ENCODE measurements around the gene TAS2R43.
"Not testable (repeated sequence)": the region's sequence is repeated elsewhere in the genome, so short reads cannot be mapped to it uniquely, and the experiment has no call there.

Gene TAS2R43, protein sequence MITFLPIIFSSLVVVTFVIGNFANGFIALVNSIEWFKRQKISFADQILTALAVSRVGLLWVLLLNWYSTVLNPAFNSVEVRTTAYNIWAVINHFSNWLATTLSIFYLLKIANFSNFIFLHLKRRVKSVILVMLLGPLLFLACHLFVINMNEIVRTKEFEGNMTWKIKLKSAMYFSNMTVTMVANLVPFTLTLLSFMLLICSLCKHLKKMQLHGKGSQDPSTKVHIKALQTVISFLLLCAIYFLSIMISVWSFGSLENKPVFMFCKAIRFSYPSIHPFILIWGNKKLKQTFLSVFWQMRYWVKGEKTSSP
- long read RNA-seq, donor 1: 0 reads
- long read RNA-seq, donor 2: 0 reads
- long read RNA-seq, donor 3: 0 reads
- long read RNA-seq, donor 4: 0 reads
- long read RNA-seq, donor 5, partial matches to known transcripts: 0 of 1 reads
- long read RNA-seq, donor 5, other reads (novel, unspliced or antisense): 0 of 1 reads
- long read RNA-seq, donor 6: 0 reads
- long read RNA-seq, donor 7: 0 reads
- long read RNA-seq, donor 8: 0 reads

DNA sequence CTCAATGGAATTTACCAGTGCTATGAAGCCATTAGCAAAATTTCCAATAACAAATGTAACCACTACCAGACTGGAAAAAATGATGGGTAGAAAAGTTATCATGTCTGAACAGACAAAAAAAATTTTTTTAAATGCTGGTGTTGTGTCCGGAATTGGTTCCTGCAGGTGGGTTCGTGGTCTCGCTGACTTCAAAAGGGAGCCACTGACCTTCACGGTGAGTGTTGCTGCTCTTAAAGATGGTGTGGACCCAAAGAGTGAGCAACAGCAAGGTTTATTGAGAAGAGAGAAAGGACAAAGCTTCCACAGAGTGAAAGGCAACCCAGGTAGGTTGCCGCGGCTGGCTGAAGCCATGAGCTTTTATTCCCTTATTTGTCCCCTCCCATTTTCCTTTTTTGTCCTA, at the start of gene TAS2R43:
Gene TAS2R43, minus strand, starts transcription at position 186 of the 400 bp plus-strand sequence. Its CDS starts 84 bp downstream, at position 102.
- DNase-seq: no peak

DNA sequence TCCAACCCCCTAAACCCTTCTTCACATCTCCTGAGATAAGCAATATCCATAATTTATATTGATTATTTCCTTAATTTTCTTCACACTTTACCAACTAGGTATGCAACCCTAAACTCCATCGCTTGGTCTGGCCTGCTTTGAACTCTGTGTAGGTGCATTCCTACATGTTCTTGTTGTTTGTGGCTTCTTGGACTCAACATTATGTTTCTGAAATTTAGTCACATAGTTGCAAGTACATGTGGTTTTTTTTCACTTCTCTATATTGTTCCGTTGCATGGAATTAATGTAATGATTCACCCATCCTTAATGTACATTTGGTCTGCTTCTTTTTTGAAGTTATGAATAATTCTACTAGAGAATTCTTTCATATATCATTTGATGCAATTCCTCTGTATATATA, 44.0 kb upstream of the TAS2R43 start:
- DNase-seq: no peak

DNA sequence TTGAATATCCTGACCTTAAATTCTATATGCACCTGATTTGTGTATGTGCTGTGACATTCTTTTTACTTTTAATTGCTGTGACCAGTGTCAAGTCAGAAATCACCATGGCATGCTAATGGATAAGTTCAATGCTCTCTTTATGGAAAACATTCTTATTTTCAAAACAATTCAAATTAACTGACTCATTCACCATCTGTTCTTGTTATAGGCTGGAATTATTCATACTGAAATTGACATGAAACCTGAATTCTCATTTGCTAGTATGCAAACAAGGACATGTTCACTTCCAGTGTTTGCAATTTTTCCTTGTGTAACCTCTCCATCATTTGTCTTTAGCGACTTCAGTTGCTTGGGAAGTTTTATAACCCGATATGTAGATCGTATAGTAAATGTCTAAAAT, 42.2 kb upstream of the TAS2R43 start, which contains the start of gene TAS2R30:
Gene TAS2R30, minus strand, starts transcription at position 340 of the 400 bp plus-strand sequence. CDS start 400 bp downstream, outside the sequence.
- DNase-seq: no peak

DNA sequence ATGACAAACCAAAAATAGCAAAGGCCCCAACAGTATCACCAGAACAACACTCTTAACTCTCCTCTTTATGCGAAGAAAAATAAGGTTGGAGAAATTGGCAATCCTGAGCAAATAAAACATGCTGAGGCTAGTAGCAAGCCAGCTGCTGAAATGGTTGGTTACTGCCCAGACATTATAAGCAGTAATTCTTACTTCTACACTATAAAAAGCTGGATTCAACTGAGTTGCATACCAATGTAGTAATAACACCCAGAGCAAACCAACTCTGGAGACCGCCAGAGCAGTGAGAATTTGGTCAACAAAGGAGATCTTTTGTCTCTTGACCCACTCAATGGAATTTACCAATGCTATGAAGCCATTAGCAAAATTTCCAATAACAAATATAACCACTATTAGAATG, 41.7 kb upstream of the TAS2R43 start:
- DNase-seq: no peak

DNA sequence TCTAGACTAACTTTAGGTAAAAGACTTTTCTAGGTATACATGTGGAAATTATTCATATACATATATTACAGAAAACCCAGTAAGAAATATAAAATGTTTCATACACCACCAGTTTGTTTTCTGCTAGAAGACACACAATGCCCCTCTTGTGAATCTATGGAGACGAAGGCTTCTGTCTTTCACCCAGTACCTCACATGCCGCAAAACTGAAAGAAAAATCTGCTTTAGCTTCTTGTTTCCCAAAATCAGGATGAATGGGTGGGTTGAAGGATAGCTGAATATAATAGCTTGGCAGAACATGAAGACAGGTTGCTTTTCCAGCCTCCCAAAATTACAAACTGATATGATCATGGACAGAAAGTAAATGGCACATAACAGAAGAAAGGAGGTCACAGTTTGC, 41.0 kb upstream of the TAS2R43 start:
- no peak for DNase-seq

DNA sequence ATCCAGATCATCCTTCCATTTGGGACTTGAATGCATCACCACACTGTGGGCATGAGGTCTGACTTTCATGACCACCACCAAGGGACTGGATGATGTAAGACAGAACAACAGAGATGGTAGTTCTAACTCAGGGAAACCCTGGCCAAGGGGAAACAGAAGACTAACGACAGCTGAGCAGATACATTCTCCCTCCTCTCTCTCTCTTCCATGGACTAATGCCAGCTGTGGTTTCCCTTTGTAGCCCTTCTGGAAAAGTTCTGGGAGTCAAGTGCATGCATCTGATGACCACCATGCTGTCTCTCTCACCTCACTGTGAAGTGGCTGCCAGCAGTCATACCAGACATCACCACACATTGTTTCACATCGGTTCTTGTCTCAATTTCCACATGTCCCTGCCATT, 38.9 kb upstream of the TAS2R43 start:
- no peak for DNase-seq

DNA sequence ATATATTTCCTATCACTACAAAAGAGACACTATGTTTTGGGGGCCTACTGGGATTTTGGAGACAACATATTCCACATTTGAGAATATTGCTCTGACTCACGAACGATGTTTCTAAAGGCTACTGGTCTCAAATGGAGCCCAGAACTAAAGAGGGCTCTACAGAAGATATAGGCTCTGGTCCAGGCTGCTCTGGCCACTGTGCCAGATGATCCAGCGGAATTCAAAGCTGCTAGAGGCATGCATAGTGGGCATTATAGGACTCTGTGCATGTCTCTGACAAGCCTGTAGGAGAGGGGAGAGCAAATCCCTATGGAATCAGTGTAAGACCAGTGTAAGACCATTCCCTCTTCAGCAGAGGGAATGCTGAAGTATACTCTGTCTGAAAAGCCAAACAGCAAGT, 38.3 kb upstream of the TAS2R43 start:
- DNase-seq: no peak

DNA sequence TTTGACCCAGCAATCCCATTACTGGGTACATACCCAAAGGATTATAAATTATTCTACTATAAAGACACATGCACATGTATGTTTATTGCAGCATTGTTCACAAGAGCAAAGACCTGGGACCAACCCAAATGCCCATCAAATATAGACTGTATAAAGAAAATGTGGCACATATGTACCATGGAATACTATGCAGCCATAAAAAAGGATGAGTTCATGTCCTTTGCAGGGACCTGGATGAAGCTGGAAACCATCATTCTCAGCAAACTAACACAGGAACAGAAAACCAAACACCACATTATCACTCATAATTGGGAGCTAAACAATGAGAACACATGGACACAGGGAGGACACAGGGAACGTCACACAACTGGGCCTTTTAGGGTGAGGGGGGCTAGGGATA, 22.0 kb upstream of the TAS2R43 start:
- DNase-seq: not testable (repeated sequence)

DNA sequence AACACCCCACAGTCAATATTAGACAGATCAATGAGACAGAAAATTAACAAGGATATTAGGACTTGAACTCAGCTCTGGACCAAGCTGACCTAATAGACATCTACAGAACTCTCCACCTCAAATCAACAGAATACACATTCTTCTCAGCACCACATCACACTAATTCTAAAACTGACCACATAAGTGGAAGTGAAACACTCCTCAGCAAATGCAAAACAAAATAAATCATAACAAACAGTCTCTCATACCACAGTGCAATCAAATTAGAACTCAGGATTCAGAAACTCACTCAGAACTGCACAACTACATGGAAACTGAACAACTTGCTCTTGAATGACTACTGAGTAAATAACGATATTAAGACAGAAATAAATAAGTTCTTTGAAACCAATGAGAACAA, 19.1 kb upstream of the TAS2R43 start:
- DNase-seq: not testable (repeated sequence)

DNA sequence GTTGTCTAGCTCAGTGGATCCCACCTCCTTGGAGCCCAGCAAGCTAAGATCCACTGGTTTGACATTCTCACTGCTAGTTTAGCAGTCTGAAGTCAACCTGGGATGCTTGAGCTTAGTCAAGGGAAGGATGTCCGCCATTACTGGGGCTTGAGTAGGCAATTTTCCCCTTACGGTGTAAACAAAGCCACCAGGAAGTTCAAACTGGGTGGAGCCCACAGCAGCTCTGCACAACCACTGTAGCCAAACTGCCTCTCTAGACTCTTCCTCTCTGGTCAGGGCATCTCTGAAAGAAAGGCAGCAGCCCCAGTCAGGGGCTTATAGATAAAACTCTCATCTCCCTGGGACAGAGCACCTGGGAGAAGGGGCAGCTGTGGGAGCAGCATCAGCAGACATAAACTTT, 16.7 kb upstream of the TAS2R43 start:
- DNase-seq: no peak

DNA sequence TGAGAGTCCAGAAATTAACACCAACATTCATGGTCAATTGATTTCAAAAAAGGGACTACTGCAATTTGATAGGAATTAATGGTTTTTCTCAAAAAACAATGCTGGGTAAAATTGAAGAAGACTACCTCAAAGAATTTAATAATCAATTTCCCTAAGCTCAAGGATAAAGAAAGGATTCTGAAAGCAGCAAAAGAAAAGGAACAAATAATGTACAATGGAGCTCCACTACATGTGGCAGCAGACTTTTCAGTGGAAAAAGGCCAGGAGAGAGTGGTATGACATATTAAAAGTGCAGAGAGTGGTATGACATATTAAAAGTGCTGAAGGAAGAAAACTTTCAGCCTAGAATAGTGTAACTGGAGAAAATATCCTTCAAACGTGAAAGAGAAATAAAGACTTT, 15.6 kb upstream of the TAS2R43 start:
- no peak for DNase-seq

DNA sequence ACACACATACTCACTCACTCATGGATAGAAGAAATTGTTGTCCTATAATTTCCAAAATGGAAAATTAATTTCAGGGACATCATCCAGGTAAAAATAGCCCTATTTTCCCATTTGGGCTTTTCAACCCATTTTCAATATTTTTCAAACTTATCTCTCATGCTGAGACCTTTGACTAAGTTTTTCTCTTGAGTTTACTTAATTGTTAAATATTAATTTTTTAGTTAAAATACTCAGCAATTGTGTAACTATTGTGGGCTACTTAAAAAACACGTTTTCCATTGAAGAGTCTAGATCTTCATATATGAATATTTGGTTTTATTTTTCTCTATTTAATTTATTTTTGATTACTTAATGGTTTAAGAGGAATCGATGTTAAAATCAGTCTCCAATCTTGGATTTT, 14.2 kb upstream of the TAS2R43 start:
- DNase-seq: no peak

DNA sequence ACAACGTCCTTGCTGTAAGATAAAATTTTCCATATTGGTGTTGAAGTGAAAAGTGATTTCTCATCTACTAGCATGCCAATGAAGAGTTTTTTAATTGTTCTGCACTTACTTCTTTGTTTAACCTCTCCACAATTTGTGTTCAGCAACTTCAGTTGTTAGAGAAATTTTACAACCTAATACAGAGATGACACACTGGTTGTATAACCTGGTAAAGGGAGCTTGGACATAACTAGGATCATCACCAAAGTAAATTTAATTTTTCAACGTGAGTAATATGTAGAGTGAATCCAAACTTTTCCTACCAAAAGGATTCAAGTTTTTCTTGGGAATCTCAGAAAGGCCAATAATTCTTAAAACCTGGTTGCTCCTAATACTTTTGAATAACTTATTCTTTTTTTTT, 13.4 kb upstream of the TAS2R43 start:
- no peak for DNase-seq

DNA sequence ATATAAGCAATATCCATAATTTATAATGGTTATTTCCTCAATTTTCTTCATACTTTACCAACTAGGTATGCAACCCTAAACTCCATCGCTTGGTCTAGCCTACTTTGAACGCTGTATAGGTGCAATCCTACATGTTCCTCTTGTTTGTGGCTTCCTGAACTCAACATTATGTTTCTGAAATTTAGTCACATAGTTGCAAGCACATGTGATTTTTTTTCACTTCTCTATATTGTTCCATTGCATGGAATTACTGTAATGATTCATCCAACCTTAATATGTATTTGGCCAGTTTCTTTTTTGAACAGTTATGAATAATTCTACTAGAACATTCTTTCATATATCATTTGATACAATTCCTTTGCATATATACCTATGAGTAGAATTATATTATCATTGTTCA, 2.8 kb upstream of the TAS2R43 start:
- DNase-seq: not testable (repeated sequence)

DNA sequence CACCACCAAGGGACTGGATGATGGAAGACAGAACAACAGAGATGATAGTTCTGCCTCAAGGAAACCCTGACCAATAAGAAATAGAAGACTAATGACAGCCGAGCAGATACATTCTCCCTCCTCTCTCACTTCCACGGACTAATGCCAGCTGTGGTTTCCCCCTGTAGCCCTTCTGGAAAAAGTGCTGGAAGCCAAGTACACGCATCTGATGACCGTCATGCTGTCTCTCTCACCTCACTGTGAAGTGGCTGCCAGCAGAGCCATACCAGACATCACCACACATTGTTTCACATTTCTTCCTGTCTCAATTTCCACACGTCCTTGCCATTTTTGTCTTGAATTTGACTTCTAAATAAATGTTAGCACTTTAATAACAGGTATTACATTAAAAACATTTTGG, 2.9 kb downstream of the TAS2R43 start:
- no peak for DNase-seq

DNA sequence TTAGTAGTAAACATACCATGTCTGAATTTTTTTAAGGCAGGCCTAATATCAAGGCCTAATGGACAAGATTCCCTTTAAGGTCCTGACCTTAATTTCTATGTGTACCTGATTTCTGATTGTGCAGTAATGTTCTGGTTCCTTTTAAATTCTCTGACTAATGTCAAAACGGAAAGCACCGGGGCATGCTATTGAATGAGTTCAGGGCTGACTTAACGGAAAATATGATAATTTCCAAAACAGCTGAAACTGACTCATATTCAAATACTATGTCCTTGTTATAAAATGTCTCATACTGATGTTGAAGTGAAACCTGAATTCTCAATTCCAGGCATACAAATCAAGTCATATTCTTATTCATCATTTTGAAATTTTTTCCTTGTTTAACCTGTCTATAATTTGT, 6.7 kb downstream of the TAS2R43 start:
- DNase-seq: no peak

DNA sequence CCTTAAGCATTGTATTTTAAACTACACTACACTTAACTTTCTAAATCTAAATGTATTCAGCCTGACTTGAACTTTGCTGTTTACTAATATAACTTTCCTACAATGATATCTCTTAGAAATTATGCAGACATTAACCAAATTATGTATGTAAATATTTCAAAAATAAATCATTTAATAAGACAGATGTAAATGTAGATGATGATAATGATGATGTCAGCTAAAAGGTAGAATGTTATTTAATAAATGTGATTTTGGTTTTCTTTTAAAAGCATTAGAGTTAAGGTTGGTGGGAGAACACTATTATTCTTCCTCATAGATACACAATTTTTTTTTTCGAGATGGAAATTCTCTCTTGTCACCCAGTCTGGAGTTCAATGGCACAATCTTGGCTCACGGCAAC, 10.1 kb downstream of the TAS2R43 start:
- no peak for DNase-seq

DNA sequence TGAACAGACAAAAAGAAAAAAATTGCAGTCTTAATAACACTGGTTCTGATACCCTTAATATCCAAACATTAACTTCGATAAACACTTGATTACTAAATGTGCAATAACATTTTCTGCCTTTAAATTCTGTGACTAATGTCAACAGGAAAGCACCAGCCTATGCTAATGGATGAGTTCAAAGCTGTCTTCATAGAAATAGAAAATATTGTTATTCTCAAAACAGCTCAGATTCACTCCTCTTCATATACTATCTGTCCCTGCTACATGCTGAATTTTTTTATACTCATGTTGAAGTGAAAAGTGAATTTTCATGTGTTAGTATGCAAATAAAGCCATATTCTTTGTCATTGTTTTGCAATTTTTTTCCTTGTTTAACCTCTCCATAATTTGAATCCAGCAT, 13.9 kb downstream of the TAS2R43 start:
- no peak for DNase-seq

DNA sequence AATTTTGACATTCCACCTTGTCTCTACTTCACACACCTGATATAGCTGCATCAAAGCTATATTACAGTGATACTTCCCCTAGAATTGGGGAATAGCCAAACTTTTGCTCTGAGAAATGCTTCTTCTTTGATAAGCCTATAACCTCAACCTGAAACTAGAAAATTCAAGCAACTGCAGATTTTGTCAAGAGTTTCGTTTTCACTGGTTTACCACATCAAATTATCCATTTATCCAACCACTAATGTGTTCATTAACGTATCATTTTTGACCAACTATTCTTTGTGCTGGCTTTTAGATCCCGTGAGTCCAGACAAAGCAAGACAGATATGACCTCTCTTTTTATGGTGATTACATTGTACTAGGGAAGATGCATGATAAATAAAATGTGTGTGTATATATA, 16.5 kb downstream of the TAS2R43 start:
- no peak for DNase-seq

DNA sequence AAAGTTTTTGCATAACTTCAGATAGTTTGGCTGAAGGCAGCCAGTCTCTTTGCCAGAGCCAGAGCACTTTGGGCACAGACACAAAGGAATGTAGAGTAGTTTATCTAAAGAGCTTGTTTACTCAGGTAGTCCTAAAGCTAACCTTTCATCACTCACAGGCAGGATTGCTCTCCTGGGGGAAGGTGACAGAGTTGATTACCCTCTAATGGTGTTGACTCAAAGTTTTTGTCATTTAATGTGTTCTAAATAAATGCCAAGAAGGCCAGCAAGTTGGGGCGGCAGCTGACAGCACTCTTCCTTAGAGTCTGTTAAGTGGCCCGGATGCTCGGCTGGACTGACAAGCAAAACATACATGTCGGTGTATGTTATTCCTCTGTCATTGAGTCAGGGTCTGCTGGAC, 20.7 kb downstream of the TAS2R43 start:
- DNase-seq: no peak

DNA sequence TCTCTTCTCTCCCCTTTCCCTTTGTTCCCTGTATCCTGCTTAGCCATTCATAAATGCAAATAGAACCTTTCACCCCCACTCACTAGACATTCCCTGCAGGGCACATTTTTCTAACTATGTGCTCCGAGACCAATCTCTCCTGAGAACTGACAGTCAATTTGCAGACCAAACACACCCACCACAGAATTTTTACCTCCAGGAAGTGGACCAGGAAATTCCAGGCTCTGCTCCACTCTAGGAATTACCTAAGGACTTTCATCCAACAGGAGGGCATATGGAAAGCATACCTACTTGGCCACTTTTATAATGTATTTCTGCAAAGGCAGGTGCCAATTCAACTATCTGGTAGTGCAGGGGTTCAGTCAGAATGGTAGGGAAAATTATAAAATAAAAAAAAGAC, 21.1 kb downstream of the TAS2R43 start:
- no peak for DNase-seq

DNA sequence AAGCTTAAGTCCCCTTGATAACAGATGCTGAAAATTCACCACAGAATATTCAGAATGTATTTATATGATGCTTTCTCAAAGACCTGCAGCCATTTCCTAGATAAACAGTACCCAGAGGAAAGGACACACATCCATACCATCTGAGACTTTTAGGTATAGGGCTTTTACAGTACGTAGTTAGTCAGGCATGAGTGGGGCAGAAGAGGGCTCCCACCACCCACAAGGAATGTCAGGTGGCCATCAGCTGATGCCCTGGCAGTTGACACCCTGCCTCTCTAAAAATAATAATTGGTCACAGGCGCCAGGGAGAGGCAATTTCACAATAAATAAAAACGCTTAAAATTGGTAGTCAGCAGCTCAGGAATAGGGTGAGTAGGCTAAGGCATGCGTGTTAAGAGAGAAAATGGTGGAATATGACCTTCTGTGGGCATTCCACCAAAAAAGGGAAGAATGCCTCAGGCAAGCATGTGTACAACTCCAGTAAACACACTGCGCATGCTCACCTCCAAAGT, 22.2 kb downstream of the TAS2R43 start:
- no peak for DNase-seq

DNA sequence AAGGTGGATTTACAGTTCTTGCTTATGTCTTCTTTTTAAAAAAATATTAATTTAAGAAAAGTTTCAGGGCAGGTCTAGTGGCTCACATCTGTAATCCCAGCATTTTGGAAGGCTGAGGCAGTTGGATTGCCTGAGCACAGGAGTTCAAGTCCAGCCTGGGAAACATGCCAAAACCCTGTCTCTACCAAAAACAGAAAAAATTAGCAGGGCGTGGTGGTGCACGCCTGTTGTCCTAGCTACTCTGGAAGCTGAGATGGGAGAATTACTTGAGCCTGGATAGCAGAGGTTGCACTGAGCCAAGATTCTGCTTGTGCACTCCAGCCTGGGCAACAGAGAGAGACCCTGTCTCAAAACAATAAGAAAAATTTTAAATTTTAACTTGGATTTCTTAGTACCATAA, 24.6 kb downstream of the TAS2R43 start:
- DNase-seq: no peak

DNA sequence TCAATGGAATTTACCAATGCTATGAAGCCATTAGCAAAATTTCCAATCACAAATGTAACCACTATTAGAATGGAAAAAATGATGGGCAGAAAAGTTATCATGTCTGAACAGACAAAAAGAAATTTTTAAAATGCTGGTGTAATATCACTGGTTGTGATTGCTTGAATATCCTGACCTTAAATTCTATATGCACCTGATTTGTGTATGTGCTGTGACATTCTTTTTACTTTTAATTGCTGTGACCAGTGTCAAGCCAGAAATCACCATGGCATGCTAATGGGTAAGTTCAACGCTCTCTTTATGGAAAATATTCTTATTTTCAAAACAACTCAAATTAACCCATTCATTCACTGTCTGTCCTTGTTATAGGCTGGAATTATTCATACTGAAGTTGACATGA, 29.9 kb downstream of the TAS2R43 start, which contains the start of gene TAS2R46:
Gene TAS2R46, minus strand, starts transcription at position 101 of the 400 bp plus-strand sequence. Its CDS starts 0 bp downstream, at position 101.
- not testable (repeated sequence) for DNase-seq

Measured in right kidney (tissue), 9 donors.